AG20443 (cell line): ENCODE measurements around the gene DPF3.
"Not testable (repeated sequence)": the region's sequence is repeated elsewhere in the genome, so short reads cannot be mapped to it uniquely, and the experiment has no call there.

ENCODE experiments used
- DNase-seq: peaks from one replicate; pipeline ENCODE4 v3.0.0; 2012; ENCODE audit warnings: low spot score, mixed read lengths

Gene DPF3

GRCh38 chr14:72880820-72881219 is 13.1 kb downstream of the DPF3 start:
- DNase-seq = no peak

GRCh38 chr14:72880164-72880563 is 13.7 kb downstream of the DPF3 start:
- no peak for DNase-seq

GRCh38 chr14:72879431-72879830 is 14.5 kb downstream of the DPF3 start:
- no peak for DNase-seq

- DNase-seq = no peak
Measured at GRCh38 chr14:72878746-72879145, 15.2 kb downstream of the DPF3 start.

- no peak for DNase-seq
Measured at GRCh38 chr14:72876710-72877063, 17.2 kb downstream of the DPF3 start.

- no peak for DNase-seq
Measured at GRCh38 chr14:72876005-72876709, 17.7 kb downstream of the DPF3 start.

- not testable (repeated sequence) for DNase-seq
Measured at GRCh38 chr14:72870878-72871277, 23.0 kb downstream of the DPF3 start.

GRCh38 chr14:72869407-72870329 is 24.2 kb downstream of the DPF3 start:
- DNase-seq = no peak

GRCh38 chr14:72868500-72868899 is 25.4 kb downstream of the DPF3 start:
- no peak for DNase-seq

GRCh38 chr14:72864712-72865365 is 29.1 kb downstream of the DPF3 start:
- DNase-seq = no peak

GRCh38 chr14:72863216-72864006 is 30.5 kb downstream of the DPF3 start:
- no peak for DNase-seq

- DNase-seq = no peak
Measured at GRCh38 chr14:72856530-72857266, 37.2 kb downstream of the DPF3 start.

GRCh38 chr14:72855913-72856312 is 38.0 kb downstream of the DPF3 start:
- peak; percentile 83 for DNase-seq

GRCh38 chr14:72852194-72852593 is 41.7 kb downstream of the DPF3 start:
- DNase-seq = no peak

GRCh38 chr14:72851635-72852034 is 42.3 kb downstream of the DPF3 start:
- DNase-seq = no peak

- peak; percentile 39 for DNase-seq
Measured at GRCh38 chr14:72850360-72850759, 43.5 kb downstream of the DPF3 start.

GRCh38 chr14:72849222-72849621 is 44.7 kb downstream of the DPF3 start:
- no peak for DNase-seq

- DNase-seq = no peak
Measured at GRCh38 chr14:72847721-72848120, 46.2 kb downstream of the DPF3 start.

- no peak for DNase-seq
Measured at GRCh38 chr14:72845683-72846082, 48.2 kb downstream of the DPF3 start.

- DNase-seq = no peak
Measured at GRCh38 chr14:72845196-72845595, 48.7 kb downstream of the DPF3 start.

- DNase-seq = peak; percentile 32
Measured at GRCh38 chr14:72844524-72844923, 49.4 kb downstream of the DPF3 start.
